ENCODE data around the gene LAGE3.
A peak's percentile ranks its signal among the peaks of the same experiment; 100 is the strongest.
"Not testable (repeated sequence)": the region's sequence is repeated elsewhere in the genome, so short reads cannot be mapped to it uniquely, and the experiment has no call there.

LAGE3 gene

GRCh38 chrX:154502098-154502497, 23.0 kb upstream of the LAGE3 start:
- no peak for DNase-seq (ENCODE audit: low read depth)

GRCh38 chrX:154501423-154501822, 22.3 kb upstream of the LAGE3 start:
- not testable (repeated sequence) for DNase-seq (ENCODE audit: low read depth)

- DNase-seq (ENCODE audit: low read depth): not testable (repeated sequence)
Observed at GRCh38 chrX:154496591-154497137, 17.6 kb upstream of the LAGE3 start.

- no peak for DNase-seq (ENCODE audit: low read depth)
Observed at GRCh38 chrX:154495472-154495922, 16.4 kb upstream of the LAGE3 start.

GRCh38 chrX:154494715-154495114, 15.6 kb upstream of the LAGE3 start:
- DNase-seq (ENCODE audit: low read depth): no peak

GRCh38 chrX:154490414-154491083, 11.5 kb upstream of the LAGE3 start, which contains the start of gene SLC10A3:
Gene SLC10A3 (minus strand): TSS chrX:154490629. CDS start chrX:154488940, 1,689 bp downstream.
- peak; percentile 55 for DNase-seq (ENCODE audit: low read depth)

GRCh38 chrX:154490021-154490413, 10.9 kb upstream of the LAGE3 start:
- no peak for DNase-seq (ENCODE audit: low read depth)

GRCh38 chrX:154489182-154489581, 10.1 kb upstream of the LAGE3 start:
- no peak for DNase-seq (ENCODE audit: low read depth)

- DNase-seq (ENCODE audit: low read depth): no peak
Observed at GRCh38 chrX:154488336-154489075, 9.4 kb upstream of the LAGE3 start.

GRCh38 chrX:154487518-154488290, 8.6 kb upstream of the LAGE3 start:
- no peak for DNase-seq (ENCODE audit: low read depth)

GRCh38 chrX:154486396-154487207, 7.5 kb upstream of the LAGE3 start, which contains the start of gene UBL4A:
Gene UBL4A (minus strand): TSS chrX:154486615. CDS start chrX:154486584, 31 bp downstream.
- DNase-seq (ENCODE audit: low read depth): no peak

GRCh38 chrX:154486052-154486395, 6.9 kb upstream of the LAGE3 start:
- no peak for DNase-seq (ENCODE audit: low read depth)

- no peak for DNase-seq (ENCODE audit: low read depth)
Observed at GRCh38 chrX:154485150-154486051, 6.3 kb upstream of the LAGE3 start.

- no peak for DNase-seq (ENCODE audit: low read depth)
Observed at GRCh38 chrX:154484255-154485149, 5.4 kb upstream of the LAGE3 start.

- no peak for DNase-seq (ENCODE audit: low read depth)
Observed at GRCh38 chrX:154483325-154483724, 4.2 kb upstream of the LAGE3 start.

- no peak for DNase-seq (ENCODE audit: low read depth)
Observed at GRCh38 chrX:154482786-154483185, 3.7 kb upstream of the LAGE3 start.

- DNase-seq (ENCODE audit: low read depth): no peak
Observed at GRCh38 chrX:154481911-154482601, 3.0 kb upstream of the LAGE3 start.

- no peak for DNase-seq (ENCODE audit: low read depth)
Observed at GRCh38 chrX:154481195-154481594, 2.1 kb upstream of the LAGE3 start.

Data from non-pigmented ciliary epithelial cell (primary cell).